Fibroblast of villous mesenchyme (primary cell): ENCODE measurements around the gene ZNF516. TPM values are rescaled to one million over a fixed set of nuclear protein-coding genes. Genes with fewer than 3 reads are reported as not detected.

Source experiments
- DNase-seq: peaks from one replicate; pipeline ENCODE4 v3.0.0-alpha.2; 2010; ENCODE audit warnings: low read depth
- H3K4me3 ChIP-seq: 2 replicates; pipeline ENCODE4 v1.5.1; 2011; ENCODE audit warnings: low read depth, mild to moderate bottlenecking, low read length
- total RNA-seq: library from RNA; depleted of rRNA; stranded (reverse); fragments of >200 nt; gene quantifications from 2 replicates; pipeline ENCODE4 v1.2.3, GENCODE V29; 2012
- TF ChIP-seq, protein P1 (sequence below): IDR thresholded peaks from 2 replicates; pipeline ENCODE4 v1.5.1; 2012; ENCODE audit warnings: low read depth, mild to moderate bottlenecking, low read length; ENCODE audit not compliant: insufficient read depth

The ZNF516 gene
- total RNA-seq, 1 donor: 53.1 TPM

GRCh38 chr18:76435316-76435989 lies 59.6 kb downstream of the ZNF516 start:
- TF ChIP-seq, protein P1, sequence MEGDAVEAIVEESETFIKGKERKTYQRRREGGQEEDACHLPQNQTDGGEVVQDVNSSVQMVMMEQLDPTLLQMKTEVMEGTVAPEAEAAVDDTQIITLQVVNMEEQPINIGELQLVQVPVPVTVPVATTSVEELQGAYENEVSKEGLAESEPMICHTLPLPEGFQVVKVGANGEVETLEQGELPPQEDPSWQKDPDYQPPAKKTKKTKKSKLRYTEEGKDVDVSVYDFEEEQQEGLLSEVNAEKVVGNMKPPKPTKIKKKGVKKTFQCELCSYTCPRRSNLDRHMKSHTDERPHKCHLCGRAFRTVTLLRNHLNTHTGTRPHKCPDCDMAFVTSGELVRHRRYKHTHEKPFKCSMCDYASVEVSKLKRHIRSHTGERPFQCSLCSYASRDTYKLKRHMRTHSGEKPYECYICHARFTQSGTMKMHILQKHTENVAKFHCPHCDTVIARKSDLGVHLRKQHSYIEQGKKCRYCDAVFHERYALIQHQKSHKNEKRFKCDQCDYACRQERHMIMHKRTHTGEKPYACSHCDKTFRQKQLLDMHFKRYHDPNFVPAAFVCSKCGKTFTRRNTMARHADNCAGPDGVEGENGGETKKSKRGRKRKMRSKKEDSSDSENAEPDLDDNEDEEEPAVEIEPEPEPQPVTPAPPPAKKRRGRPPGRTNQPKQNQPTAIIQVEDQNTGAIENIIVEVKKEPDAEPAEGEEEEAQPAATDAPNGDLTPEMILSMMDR: peak; percentile 31
- DNase-seq: no peak
- H3K4me3 ChIP-seq: no peak overlapping the region

DNA sequence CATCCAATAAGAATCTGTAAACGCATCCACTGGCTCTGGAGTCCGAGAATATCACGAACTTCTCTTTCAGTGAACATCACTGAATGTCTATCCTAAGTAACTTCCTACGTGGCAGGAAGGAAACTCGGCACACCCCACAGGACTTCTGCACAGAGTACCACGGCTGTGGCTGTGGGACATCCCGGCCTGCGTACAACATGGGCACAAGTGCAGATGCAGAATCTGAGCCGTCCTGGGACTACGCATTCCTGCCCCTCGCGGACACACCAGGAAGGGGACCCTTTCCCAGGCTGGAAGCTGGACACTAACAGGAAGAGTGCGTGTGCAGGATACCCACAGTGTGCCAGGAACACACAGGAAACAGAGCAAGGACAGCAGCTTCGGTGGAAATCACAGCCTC lies 60.6 kb downstream of the ZNF516 start:
- DNase-seq: no peak
- no peak overlapping the region for H3K4me3 ChIP-seq
- TF ChIP-seq, protein P1: no peak

DNA sequence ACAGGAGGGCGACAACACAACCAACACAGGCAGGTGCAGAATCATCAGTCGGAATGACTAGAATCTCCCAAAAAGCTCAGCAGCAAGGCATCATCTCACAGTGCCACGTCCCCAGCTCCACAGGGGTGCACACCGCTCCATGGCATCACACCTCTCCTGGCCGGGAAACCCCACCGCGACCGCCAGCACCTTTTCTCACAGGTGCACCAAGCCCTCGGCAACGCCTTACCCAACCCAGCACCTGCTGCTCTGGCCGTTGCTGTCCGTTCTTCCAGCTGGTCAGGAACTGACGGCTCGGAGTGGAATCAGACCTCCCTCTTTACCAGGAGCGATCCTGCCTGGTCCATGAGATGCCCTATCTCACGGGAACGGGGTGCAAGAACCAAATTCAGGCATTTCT lies 61.3 kb downstream of the ZNF516 start:
- no peak for DNase-seq
- H3K4me3 ChIP-seq: no peak overlapping the region
- TF ChIP-seq, protein P1: no peak

DNA sequence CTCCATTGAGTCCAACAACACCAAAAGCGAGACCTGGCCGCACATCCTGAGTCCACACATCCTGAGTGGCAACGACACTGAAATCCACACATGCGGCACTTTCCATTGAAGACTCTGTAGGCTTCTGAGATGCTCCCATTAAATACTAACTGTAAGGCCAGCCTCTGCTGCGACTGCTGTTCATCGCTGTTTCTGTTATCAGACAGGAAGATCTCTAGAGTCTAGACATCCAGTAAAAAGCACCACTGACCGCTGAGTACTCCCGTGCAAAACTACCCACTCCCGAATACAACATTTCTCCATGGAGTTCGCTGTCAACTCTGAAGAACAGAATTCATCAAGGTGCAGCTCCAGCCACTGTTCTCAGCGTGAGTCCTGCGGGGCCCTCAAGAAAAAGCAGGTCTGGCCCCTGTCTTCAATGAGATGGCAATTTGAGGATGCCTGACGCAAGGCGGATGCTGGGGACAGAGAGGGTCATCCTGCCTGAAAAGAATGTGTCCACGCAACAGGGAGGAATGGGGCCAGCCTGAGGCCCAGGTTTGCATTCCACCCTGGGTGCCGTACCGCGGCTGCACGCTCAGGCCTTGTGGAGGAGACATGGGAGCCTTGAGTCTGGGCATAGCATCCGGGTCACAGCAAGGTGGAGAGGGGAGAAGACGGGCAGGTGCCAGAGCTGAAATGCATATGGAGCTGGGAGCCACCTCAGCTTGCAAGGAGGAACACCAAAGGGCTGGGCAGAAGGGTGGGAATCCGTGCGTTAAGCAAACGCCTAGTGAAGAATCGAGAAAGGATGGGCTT lies 61.9 kb downstream of the ZNF516 start:
- no peak overlapping the region for H3K4me3 ChIP-seq
- TF ChIP-seq, protein P1: no peak
- no peak for DNase-seq

- TF ChIP-seq, protein P1: no peak
- H3K4me3 ChIP-seq: no peak overlapping the region
- no peak for DNase-seq
These were observed 62.7 kb downstream of the ZNF516 start for GRCh38 chr18:76432274-76432755.

GRCh38 chr18:76431437-76432273 lies 63.4 kb downstream of the ZNF516 start:
- TF ChIP-seq, protein P1: no peak
- no peak overlapping the region for H3K4me3 ChIP-seq
- no peak for DNase-seq
